ENCODE measurements around the gene INKA2.

- TF ChIP-seq POLR2A (IDR thresholded peaks at IDR 0.05; ENCODE audit: low read depth, low read length) (no peak), POLR2AphosphoS5 (IDR thresholded peaks at IDR 0.05; ENCODE audit: low read depth, low read length) (no peak), TAF1 (IDR thresholded peaks at IDR 0.05; ENCODE audit: borderline replicate concordance, low read depth, low read length) (no peak)
Measured at GRCh38 chr1:111749628-111750027, 10.4 kb upstream of the INKA2 start.

Data from GM12892 (cell line).